Measurements from ENCODE around the gene GALNT10.
A peak's percentile ranks its signal among the peaks of the same experiment; 100 is the strongest.

The GALNT10 gene

DNA sequence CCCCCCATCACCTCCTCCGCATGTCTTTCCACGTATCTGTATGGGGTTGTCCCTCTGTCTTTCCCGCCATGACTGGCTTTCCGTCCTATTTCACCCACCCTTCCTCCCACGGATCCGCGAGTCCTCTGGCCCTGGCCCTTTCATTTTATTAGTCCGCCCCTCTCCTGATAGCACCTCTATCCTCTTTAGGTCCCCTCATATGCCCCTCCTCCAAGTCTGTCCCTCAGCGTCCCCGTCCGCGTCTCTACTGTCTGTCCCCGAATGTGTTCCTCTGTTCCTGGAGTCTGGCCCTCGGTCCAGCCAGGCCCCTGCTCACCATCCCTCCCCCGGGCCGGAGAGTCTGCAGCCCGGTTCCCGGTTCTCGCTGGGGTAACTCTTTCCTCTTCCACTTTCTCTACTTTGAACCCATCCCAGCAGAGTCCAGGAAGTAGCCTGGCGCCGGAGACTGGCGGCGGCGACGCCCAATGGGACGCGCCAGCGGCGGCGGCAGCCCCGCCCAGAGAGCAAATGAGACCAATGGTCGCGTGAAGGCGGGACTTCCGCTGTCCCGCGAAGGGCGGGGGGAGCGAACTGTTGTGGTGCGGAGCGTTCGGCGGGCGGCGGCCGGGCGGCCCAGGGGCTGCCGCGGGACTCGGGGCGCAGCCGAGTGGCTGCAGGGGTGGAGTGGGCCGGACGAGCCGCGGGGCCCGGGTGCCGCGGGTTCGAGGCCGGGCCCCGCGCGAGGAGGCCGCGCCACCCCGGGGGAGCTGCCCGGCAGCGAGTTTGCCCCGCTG is 255.1 kb downstream of the GALNT10 start, which contains the start of gene SAP30L:
TSS of gene SAP30L (plus strand) at position 576 of the 773 bp plus-strand sequence. CDS start 608 bp downstream, outside the sequence.
- peak; percentile 96 for DNase-seq (ENCODE audit: low spot score)

DNA sequence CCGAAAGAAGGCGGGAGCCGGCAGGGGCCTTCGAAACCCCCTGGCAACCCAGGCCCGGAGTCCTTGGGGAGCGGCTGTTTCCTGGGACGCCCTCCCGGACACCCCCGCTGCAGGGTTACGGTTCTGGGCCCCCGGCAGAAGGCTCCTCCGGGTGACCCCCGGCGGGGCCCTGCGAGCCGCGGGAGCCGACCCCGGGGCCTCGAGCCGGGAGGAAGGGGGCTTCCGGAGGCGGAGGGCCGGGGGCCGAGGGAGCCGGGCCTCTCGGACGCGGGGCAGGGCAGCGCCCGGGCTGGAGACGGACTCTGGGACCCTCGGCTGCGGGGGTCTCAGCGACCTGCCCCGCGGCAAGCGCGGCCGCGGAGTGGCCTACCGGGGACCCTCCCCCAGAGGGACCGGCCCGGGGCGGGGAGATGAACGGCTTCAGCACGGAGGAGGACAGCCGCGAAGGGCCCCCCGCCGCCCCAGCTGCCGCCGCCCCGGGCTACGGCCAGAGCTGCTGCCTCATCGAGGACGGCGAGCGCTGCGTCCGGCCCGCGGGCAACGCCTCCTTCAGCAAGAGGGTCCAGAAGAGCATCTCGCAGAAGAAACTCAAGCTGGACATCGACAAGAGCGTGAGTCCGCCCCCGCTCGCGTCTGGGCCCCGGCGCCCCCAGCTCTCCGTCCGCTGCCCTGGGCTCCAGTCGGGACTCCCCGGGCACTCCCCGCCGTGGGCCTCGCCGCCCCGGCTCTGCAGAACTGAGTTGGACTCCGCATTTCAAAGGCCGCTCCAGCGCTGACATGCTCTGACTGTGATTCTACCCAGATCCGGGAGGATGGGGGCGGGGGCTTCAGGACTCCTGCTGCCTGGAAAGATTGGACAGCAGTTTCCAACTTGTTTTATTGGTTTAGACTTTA is 255.9 kb downstream of the GALNT10 start:
- peak; percentile 16 for DNase-seq (ENCODE audit: low spot score)

DNA sequence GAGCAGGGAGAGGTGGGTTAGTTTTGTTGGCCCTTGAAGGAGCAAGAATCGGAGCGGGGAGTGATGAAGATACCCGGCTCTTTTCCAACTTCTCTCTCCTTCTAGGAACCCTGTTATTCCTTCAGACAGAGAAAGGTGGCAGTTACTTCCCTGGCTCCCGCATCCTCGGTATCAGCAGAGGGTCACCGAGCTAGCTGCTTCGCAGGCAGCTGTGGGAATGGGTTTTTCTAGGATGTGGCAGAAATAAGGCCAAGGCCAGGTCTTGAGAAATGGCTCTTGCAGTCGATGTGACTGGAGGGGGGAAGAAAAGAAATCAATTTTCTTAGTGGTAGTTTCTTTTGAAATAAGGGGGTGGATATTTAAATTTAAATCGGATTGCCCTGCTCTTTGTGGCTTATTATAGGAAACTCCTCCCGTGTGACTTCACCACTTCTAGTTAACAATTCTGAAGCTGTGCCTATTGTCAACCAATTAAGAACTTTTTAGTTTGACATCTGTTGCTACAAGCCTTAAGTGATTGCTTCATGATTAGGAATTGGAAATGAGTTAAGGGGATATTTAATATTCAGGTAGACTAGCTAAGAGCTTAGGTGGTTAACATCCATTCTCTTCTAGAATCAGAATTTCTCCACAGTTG is 256.7 kb downstream of the GALNT10 start:
- DNase-seq (ENCODE audit: low spot score), result no peak

DNA sequence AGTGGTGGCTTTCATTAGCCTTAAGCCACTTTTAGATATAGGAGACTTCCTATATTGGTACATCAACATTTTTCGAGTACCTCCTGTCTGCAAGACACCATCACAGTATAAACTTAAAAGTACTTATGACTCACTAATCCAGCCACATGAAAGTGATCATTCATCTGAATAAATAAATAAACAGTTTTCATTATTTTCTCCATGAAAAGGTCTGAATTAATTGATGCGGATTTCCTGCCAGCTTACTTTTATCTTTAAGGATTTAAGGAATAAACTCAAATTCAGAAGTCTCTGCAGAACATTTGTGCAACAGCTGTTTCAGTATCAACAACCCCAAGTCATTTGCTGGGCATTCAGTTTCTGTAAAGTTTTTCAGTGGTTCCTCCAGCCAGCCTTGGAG is 259.3 kb downstream of the GALNT10 start:
- no peak for DNase-seq (ENCODE audit: low spot score)

DNA sequence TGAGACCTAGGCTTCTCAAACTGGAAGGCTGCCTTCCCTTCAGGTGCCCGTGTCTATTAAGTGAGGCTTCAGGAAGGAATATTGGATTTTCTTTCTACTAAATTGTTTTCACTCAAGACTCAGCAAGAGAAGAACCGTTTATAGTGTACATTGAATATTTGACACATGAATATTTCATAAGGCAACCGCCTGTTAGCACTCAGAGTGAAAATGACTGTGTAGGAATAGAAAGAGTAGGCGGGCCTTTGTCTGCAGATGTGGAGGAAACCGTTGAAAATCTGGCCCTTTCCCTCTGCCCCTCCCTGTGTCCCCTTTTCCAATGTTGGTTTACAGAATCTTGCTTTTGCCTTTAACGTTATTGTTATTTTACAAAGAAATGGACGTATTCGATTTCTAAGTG is 261.4 kb downstream of the GALNT10 start:
- DNase-seq (ENCODE audit: low spot score), result no peak

DNA sequence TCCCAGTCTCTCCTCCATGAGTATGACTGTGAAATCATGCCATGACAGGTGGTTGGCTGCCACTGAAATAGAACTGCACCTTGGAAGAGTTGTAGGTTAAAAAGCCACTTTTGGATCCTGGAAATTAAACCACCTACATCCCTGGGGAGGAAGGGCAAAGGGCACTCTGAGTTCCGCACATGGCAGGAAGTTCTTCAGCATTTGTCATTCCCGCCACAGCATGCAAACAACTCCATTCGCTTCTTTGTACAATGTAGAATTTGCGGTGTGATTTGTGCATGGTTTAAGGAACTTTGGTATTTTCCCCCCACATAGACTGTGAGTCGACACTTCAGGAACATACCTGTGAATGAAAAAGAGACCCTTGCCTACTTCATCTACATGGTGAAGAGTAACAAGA is 265.1 kb downstream of the GALNT10 start:
- DNase-seq (ENCODE audit: low spot score), result no peak

DNA sequence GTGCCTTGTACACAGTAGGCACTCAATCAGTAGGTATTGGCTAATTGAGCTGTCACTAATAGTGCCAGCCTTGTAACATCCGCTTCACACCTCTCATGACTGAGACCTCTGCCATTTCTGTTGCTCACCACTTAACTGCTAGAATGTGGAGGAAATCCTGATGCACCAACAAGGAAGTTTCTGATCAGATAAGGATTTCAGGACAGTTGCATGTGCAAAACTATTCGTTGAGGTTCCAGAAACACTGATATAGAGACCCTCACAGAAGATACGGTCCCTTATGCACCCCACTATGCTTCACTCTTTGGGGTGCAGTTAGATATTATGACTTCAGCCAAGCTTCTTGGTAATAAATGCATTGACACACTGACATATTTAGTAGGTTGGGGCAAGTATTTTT is 266.0 kb downstream of the GALNT10 start:
- DNase-seq (ENCODE audit: low spot score), result no peak

DNA sequence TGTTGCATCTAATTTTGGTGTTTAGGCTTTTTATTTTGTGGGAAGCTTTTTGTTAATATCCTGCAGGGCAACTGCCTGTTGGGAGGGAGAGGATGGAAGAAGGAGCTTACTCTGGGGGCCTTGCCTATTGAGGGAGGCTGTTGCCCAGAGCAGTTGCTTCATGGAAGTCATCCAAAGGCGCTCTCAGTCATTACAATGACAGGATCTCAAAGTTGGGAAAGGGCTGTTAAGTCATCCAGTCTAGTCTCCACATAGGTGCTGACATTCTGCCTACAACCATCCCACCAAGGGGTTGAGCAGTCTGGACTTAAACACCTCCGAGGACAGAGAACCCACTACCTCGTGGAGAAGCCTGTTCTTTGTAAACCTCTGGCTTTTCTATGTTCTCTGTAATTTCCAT is 268.5 kb downstream of the GALNT10 start:
- no peak for DNase-seq (ENCODE audit: low spot score)

DNA sequence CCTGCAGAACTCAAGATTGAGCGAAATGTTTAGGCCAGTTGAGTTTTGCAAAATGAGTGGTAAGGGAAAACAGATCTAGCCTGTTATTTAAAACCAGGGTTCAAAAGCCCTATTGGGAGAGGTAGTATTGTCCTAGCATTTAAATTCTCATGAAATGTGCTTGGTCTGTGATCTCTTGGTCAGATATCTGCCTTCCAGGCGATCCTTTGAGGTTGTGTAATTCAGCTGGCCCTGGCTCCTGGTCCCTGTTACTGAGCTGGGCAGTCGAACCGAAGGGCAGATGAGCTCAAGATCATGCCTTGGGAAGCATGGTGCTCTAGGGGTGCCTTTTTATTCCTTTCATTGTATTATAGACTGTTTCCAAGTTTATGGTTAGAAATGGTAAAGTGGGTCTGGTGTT is 269.6 kb downstream of the GALNT10 start:
- DNase-seq (ENCODE audit: low spot score), result no peak

DNA sequence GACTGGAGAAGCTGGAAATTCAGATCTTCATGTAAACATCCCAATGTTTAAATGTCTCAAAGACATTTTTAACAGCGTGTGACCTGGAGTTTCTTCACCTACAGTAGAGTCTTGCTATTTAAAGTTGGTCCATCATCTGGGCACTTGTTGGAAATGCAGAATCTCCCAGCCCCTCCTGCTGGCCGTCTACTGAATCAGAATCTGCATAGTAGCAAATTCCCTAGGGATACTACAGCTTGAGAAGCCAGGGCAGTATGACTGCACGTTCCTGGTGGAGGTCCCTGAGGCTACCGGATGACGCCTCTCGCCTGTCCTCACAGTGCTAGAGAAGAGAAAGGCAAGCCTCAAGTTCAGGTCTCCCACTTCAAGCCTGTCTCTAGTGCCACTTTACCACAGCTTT is 271.0 kb downstream of the GALNT10 start:
- no peak for DNase-seq (ENCODE audit: low spot score)

DNA sequence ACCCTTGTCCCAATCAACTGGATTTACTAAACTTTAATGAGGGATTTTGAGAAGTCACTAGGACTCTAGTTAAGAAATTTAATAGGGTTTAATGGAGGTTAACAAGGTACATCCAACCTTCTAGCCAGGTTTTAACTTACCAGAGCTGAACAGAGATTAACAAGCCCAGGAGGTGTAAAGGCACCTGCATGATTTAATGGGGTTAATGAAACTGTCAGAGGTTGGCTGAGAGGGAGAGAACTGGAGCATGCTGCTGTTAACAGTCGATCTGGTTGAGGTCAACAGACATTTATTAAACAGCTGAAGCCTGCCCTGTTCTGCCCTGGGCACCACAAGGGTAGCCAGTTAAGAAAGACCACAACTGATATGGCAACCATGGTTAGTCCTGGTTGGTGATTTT is 273.9 kb downstream of the GALNT10 start:
- no peak for DNase-seq (ENCODE audit: low spot score)

DNA sequence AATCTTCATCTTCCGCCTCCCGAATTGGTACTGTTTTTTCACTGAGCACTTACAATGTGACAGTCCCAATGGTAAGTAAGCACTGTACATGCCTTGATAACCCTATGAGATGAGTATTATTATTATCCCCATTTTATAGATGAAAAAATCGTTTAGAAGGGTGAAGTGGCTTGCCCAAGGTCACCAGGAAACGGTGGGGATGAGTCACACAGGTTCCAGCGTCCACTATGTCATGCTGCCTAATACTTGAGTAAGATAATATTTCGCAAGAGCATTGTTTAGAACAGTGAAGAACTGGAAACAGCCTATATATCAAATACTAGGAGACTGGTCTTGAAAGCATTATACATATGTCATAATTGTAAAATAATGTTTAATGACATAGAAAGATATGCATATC is 274.6 kb downstream of the GALNT10 start:
- no peak for DNase-seq (ENCODE audit: low spot score)

DNA sequence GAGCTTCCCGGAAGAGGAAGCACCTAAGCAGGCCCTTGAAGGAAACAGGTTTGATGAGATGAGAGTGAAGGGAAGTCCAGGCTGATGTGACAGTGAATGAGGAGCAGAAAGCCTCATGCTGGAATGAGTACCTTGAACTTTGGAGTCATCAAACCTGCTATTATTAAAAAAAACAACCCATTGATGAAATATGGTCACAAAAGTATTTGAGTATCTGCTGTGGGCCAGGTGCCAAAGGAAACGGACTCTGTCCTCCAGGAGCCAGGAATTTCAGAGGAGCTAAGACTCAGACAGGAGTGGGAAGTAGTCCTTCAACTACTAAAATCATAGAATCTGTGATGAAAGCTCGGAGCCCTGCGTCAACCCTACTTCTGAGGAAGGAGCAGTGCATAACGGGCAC is 275.6 kb downstream of the GALNT10 start:
- DNase-seq (ENCODE audit: low spot score), result no peak

DNA sequence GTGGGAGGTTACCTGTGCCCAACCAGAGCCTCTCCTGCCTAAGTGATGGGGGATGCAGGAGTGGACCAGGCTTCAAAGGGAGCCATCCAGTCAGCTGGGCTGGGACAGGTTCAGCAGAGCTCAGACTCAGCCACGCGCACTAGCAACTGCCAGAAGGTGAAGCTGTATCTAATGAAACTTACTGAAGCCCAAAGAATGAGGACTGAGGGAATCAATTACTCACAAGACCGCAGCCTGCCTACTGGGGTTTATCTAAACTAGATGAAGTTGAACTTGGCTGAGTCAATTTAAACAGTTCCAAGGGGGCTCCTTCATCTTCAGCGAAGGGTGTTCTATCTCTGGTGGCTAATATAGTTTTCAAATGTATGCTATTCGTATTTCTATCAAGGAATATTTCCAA is 276.1 kb downstream of the GALNT10 start:
- DNase-seq (ENCODE audit: low spot score), result no peak

DNA sequence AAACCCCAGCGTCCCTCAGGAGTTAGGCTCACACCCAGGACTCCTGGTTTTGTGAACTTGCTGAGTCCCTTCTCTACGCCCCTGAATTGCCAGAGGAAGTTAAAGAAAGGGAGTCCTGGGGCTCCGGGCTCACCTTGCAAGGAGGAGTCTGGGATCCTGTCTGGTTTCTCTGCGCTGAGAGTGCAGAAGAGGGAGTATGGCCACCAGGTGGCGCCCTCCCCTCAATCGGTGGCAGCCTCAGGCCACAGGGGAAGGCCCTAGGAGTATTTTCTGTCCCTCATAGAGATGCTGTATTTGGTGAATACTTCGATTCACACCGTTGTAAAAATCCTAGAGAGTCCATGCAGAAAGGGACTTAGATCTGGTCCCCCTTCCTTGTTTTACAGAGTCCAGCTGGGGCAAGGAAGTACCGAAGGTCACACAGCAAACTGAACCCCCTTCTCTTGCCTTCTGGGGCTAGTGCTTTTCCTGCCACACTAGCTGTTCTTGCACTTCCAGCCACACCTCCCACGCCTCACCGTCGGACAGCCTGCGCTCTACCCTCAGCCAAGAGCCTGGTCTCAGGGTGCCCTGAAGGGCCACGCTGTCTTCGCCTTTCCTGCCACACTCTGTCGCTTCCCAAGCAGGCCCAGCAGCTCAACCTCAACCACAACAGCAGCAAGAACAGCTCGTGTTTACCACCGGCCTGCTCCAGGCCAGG is 277.3 kb downstream of the GALNT10 start:
- peak; percentile 71 for DNase-seq (ENCODE audit: low spot score)

DNA sequence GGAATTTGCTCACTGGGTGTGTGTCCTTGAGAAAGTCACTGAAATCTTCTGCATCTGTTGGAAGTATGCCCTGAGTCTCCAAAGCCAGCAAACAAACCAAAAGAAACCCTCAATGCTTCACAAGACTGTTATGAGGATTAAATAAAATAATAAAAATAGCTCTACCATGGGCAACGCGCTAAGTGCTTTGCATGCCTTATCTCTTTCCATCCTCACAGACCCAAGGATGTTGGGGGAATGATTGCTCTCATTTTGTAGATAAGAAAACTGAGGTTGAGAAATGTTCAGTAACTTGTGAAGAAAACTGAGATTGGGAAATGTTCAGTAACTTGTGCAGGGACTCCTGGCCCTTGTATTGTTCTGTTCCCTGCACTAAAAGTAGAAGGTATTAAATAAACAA is 279.6 kb downstream of the GALNT10 start:
- no peak for DNase-seq (ENCODE audit: low spot score)

All from hematopoietic multipotent progenitor cell treated with erythropoietin and hydrocortisone succinate and interleukin-3 and kit ligand, for 15 days (in vitro differentiated cells).